ENCODE measurements around the gene ARHGEF19.

DNA sequence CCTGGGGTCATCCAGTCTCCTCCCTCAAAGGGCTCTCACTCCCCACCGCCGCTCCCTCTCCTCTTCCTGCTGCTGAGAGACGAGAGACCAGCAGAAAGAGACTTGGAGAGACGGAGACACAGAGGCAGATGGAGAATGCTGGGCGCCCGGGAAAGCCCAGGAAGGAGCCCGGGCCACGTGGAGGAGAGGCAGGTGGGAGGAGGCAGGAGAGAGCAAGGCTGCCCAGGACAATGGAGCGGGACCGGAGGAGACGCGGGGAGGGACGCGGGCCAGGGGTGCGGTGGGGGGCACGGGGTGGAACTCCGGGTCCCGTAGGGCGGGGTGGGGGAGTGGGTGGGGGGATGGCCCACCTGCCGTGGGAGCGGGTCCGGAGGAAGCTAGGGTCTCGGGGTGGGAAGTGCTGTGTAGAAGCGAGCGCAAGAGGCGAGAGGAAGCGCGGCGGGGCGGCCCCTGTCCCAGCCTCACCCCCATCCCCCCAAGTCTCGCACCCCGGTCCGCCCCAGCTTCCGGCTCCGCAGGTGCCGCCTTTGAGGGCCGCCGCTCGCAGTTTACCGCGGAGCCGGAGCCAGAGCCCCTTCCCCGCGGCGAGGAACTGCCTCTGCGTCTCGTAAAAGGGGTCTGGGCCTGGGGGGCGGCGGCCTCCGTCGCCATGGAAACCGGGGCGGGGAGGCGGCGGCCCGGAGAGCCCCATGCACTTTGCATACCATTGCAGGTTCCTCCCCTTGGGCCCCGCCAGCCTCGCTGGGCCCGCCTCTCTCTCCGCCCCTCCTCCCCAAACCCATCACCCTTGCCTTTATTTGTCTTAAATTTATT, 44.9 kb downstream of the ARHGEF19 start:
- TF ChIP-seq POLR2A (IDR thresholded peaks at IDR 0.05) = no peak
- TF ChIP-seq, protein P1, sequence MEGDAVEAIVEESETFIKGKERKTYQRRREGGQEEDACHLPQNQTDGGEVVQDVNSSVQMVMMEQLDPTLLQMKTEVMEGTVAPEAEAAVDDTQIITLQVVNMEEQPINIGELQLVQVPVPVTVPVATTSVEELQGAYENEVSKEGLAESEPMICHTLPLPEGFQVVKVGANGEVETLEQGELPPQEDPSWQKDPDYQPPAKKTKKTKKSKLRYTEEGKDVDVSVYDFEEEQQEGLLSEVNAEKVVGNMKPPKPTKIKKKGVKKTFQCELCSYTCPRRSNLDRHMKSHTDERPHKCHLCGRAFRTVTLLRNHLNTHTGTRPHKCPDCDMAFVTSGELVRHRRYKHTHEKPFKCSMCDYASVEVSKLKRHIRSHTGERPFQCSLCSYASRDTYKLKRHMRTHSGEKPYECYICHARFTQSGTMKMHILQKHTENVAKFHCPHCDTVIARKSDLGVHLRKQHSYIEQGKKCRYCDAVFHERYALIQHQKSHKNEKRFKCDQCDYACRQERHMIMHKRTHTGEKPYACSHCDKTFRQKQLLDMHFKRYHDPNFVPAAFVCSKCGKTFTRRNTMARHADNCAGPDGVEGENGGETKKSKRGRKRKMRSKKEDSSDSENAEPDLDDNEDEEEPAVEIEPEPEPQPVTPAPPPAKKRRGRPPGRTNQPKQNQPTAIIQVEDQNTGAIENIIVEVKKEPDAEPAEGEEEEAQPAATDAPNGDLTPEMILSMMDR (IDR thresholded peaks at IDR 0.05) = no peak

Data from adrenal gland (tissue), 5 donors.